ENCODE data around the gene MOB3B.

- TF ChIP-seq CTCF (IDR thresholded peaks at IDR 0.05) (no peak), POLR2A (IDR thresholded peaks at IDR 0.05) (no peak)
Observed at GRCh38 chr9:27351438-27351837, 178.2 kb downstream of the MOB3B start.
